ENCODE data around the gene ORM1.

- TF ChIP-seq CTCF (conservative IDR thresholded peaks at IDR 0.05): no peak
- no peak for TF ChIP-seq EZH2 (IDR thresholded peaks at IDR 0.05; ENCODE audit: low read depth)
Measured at GRCh38 chr9:114350636-114351401, 27.9 kb downstream of the ORM1 start.

All from PC-9 (cell line).